GM21786 (cell line): Measurements from ENCODE around the gene UBE3A.

ENCODE experiments used
- ATAC-seq: cut with Tn5 transposase; IDR thresholded peaks from one replicate; pipeline ENCODE4 v1.9.1; 2021; ENCODE audit not compliant: unreplicated experiment

Gene UBE3A

DNA sequence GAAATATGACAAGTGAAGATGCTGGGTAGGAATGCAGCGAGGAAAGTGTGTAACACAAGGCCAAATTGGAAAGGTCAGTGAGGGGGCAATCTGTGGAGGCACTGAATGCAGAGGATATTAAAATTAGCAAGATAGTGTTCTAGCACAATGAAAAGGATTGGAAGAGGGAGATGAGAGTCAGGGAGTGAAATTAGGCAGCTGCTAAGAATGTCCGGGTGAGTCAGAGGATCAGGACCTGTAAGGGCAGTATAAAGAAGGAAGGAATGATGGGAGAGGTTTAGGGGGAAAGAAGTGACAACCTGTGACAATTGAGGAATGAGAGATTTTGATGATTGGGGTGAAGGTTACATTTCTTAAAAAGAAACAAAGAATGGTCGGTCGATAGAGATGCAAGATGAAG lies 103.5 kb downstream of the UBE3A start:
- ATAC-seq, result no peak

DNA sequence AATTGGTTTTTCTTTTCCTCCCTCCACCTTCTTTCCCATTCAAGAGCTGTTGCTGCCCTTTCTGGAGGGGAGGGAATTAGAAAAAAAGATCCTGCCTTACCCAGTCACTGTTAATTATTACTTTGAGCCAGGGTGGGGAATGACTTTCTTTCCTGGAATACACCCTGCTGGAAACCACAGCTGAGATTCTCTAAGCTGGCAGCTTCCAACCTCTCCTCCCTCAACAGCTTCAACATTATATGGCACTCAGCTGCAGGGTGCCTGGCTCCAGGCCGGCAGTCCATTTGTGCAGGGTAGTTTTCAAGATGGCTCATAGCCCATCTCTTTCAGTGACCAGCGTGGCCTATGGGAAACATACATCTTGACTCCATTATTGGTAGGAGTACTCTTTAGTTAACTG lies 105.8 kb downstream of the UBE3A start:
- no peak for ATAC-seq

DNA sequence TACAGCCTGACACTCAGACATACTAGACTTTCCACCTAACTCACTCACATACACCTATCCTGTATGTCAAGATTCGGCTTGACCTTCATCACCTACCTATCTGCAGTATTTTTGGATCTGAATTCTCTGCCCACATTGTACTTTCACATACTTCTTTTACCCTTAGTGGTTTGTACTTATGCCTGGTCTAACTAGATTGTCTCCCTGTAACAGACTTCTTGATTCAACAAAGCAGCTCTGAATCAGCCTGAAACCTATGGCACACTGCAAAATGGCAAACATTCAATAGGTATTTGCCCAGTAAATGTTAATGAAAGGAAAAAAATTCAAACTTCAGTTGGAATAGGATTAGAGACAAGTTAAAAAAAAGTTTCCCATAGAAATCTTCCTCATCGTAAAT lies 106.5 kb downstream of the UBE3A start:
- ATAC-seq, result no peak

- ATAC-seq, result no peak
Observed at GRCh38 chr15:25331860-25332259, 107.0 kb downstream of the UBE3A start.

DNA sequence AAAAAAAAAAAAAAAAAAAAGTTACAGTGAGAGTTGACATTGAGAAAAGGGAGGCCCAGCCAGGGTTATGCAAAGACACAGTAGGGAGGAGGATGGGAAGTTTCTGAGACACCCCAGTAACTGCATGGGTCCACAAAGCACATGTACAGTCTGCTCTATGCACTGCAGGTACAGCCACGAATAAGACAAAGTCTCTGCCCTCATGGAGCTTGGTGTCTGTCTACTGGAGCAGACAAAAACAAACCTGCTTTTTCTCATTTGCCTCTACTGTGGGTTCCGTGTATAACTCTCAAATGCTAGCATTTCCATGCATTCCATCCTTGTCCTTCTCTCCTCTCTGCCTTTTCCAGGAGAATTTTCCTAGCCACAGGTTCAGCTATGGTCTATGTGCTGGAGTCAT lies 107.4 kb downstream of the UBE3A start:
- no peak for ATAC-seq

GRCh38 chr15:25329696-25330095 lies 109.1 kb downstream of the UBE3A start:
- no peak for ATAC-seq

DNA sequence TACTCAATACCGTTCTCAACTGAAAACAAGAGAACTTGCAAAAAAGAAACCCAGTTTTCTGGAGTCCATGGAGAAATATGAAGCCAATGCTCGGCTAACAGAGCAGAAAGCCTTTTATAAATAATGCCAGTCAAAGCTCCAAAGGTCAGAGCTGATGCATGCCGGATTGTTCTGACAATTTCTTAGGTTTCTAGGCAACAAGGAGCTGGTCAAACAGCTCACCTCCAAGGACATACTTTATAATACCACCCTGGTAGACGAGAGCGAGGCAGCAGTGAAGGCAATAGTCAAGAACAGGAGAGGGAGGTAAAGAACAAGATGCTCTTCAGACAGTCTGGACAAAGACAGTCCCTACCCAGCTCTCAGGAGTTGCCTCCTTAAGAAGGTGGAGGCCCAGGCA lies 111.1 kb downstream of the UBE3A start:
- no peak for ATAC-seq

DNA sequence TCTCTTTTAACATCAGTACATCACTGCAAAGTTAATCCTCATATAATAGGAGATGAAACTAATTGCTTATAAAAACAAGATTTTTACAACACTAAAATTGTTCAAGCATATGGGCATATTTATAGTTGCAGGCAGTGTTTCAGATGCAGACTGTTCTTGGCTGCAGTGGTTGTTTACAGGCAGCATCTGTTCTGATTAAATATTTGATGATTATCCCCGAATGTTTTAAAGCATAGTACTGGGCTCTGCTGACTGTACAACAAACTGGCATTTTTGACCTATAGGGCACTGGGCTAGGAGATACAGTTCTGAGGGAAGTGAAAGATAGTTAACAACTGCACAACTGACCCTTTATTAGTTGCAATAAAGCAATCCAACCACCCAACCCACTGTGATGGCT lies 113.6 kb downstream of the UBE3A start:
- ATAC-seq, result no peak

DNA sequence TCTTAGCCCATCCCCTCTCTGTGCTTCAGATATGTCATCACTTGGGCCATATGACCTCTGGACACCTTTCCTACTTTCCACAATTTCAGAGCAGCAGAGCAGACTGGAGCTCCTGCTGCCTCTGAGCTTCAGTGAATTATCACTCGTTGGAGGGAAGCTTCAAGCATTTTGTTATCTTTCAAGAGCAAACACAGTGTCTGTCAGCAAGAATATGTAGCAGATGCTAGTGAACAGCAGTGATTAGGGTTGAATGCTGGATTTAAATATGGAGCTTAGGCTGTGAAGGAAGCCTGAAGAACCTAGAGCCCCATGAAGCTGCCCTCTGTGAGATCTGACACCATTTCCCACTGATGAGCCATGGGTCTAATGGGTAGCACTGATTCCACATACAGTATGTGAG lies 115.4 kb downstream of the UBE3A start:
- no peak for ATAC-seq

- ATAC-seq, result no peak
Observed at GRCh38 chr15:25287823-25288222, 151.0 kb downstream of the UBE3A start.
